ENCODE data around the gene THOC2. TPM values are rescaled to one million over a fixed set of nuclear protein-coding genes. Genes with fewer than 3 reads are reported as not detected.
A peak's percentile ranks its signal among the peaks of the same experiment; 100 is the strongest.
"Not testable (repeated sequence)": the region's sequence is repeated elsewhere in the genome, so short reads cannot be mapped to it uniquely, and the experiment has no call there.

Gene THOC2
- total RNA-seq, 1 donor = 96.7 TPM

DNA sequence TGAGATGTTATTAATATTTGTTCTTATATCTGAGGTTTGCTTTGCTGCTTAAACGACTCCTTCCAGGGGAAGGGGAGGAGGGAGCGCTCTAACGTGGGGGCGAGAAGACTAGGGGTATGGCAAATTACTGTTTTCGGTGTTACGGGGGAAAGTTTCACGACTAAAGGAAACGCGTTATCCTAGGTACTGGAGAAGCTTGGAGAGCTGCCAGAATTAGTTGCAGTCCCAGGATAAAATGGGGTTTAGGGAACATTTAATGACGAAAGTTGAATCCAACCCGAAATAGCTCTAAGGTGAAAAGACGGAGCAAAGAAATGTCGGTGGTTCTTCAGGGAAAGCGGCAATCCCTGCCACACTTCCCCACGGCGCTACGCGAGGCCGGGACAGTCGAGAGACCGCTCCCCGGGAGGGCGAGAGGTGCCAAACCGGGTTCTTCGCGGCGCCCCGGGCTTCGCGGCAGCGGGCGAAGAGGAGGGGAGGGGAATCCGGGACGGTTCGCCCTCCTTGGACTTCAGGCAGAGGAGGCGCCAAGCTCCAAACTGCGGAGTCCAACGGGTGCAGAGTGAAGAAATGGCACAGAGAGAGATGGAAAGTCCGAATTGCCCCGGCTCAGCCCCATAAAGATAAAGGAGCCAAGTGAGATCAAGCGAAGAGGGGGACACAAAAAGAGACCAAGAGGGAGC is 724 bp downstream of the THOC2 start:
- TF ChIP-seq, protein P1, sequence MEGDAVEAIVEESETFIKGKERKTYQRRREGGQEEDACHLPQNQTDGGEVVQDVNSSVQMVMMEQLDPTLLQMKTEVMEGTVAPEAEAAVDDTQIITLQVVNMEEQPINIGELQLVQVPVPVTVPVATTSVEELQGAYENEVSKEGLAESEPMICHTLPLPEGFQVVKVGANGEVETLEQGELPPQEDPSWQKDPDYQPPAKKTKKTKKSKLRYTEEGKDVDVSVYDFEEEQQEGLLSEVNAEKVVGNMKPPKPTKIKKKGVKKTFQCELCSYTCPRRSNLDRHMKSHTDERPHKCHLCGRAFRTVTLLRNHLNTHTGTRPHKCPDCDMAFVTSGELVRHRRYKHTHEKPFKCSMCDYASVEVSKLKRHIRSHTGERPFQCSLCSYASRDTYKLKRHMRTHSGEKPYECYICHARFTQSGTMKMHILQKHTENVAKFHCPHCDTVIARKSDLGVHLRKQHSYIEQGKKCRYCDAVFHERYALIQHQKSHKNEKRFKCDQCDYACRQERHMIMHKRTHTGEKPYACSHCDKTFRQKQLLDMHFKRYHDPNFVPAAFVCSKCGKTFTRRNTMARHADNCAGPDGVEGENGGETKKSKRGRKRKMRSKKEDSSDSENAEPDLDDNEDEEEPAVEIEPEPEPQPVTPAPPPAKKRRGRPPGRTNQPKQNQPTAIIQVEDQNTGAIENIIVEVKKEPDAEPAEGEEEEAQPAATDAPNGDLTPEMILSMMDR (IDR thresholded peaks at IDR 0.05; ENCODE audit: insufficient read depth, low read length) = no peak
- H3K4me3 ChIP-seq (ENCODE audit: low read depth, low read length) = peak overlapping the region; percentile 85
- DNase-seq (ENCODE audit: low read depth) = peak; percentile 43

DNA sequence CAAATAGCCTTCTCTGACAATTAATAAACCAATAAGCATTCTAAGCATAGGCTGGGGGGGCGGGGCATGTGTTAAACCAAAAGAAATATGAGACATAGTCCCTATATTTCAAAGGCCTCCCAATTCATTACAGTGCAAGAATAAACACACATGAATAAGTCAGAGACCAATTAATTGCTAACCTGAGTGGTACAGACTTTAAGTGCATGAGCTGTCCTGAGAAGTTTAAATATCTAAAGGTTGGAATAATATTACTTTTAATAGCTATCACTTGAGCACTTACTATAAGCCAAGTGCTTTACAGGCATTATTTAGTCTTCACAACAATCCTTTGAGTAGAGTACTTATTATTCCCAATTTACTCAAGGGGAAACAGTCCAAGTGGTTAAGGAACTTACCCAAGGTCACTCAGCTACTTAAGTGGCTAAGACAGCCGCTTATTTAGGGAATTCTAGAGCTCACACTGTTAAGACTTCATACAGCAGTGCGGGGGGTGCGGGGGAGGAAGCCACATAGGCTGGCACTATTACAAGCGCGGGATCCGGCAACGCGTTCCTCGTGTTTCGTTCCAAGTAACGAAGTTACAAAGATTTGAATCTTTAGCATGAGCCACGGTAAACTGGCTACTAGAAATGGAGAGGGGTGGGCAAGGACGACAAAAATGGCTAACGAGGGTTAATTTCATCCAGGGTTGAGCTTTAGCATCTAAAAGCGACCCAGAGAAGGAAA is 1.4 kb downstream of the THOC2 start:
- H3K4me3 ChIP-seq (ENCODE audit: low read depth, low read length) = peak overlapping the region; percentile 85
- DNase-seq (ENCODE audit: low read depth) = peak; percentile 19
- TF ChIP-seq, protein P1 (IDR thresholded peaks at IDR 0.05; ENCODE audit: insufficient read depth, low read length) = no peak

DNA sequence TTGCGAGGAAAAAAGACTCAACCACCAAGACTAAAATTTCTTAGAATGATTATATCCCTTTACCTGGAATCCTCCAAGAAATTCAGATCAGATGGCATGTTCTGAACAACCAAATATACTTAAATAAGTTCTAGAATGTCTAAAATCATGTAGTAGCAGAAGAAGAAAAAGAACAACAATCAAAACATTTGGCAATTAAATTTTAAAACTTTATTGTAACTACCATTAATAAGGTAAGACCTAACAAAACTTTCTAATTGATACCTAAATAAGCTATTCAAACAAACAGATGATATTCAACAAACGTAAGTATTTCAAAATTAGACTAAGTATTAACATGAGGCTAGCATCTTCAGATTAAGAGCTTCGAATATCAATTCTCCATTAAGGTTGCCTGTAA is 4.3 kb downstream of the THOC2 start:
- TF ChIP-seq, protein P1 (IDR thresholded peaks at IDR 0.05; ENCODE audit: insufficient read depth, low read length) = no peak
- H3K4me3 ChIP-seq (ENCODE audit: low read depth, low read length) = no peak overlapping the region
- no peak for DNase-seq (ENCODE audit: low read depth)

DNA sequence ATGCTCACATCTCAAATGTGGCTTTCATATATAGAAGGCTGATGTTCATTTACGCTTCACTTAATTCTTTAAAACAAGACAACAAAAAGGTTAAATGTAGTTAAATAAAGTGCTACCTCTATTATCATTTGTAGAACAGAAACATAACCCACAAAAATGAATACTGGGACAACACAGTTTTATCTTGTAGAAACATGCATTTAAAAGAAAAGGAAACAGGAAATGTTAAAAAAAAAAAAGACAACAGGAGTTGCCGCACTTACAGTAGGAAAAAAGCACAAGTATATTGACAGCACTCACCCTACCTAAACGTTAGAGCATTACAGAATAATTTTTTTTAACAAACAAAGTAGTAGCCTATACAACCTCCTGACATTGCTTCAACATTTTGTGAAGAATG is 4.8 kb downstream of the THOC2 start:
- H3K4me3 ChIP-seq (ENCODE audit: low read depth, low read length) = no peak overlapping the region
- TF ChIP-seq, protein P1 (IDR thresholded peaks at IDR 0.05; ENCODE audit: insufficient read depth, low read length) = no peak
- DNase-seq (ENCODE audit: low read depth) = no peak

DNA sequence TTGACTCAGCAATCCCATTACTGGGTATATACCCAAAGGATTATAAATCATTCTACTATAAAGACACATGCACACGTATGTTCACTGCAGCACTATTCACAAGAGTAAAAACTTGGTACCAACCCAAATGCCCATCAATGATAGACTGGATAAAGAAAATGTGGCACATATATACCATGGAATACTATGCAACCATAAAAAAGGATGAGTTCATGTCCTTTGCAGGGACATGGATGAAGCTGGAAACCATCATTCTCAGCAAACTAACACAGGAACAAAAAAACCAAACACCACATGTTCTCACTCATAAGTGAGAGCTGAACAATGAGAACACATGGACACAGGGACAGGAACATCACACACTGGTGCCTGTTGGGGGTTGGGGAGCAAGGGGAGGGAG is 10.7 kb downstream of the THOC2 start:
- not testable (repeated sequence) for DNase-seq (ENCODE audit: low read depth); H3K4me3 ChIP-seq (ENCODE audit: low read depth, low read length)

DNA sequence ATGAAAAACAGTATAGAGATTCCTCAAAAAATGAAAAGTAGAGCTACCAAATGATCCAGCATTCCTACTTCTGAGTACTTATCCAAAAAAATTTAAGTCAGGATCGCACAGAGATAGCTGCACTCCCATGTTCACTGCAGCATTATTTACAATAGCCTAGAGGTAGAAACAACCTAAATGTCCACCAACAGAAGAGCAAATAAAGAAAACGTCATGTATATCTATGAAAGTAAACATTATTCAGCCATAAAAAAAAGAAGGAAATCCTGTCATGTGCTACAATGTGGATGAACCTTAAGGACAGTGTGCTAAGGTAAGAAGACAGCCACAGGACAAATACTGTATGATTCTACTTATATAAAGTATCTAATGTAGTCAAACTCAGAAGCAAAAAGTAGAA is 12.4 kb downstream of the THOC2 start:
- H3K4me3 ChIP-seq (ENCODE audit: low read depth, low read length) = no peak overlapping the region
- TF ChIP-seq, protein P1 (IDR thresholded peaks at IDR 0.05; ENCODE audit: insufficient read depth, low read length) = no peak
- DNase-seq (ENCODE audit: low read depth) = no peak

DNA sequence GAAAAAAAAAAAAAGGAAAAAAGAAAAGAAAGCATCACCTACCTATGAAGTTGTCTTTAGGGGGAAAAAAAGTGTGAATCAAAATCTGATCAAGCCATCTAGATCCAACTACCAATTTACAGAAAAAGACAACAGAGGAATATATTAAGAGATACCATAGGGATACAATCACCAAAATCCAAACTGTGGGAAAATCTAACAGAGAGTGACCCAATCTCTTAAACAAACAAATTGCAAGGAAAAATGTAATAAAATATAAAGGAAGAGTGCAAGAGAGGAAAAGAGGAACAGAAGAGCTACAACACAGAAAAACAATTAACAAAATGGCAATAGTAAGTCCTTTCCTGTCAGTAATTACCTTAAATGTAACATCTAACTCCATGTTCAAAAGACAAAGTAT is 19.0 kb downstream of the THOC2 start:
- TF ChIP-seq, protein P1 (IDR thresholded peaks at IDR 0.05; ENCODE audit: insufficient read depth, low read length) = no peak
- DNase-seq (ENCODE audit: low read depth) = no peak
- H3K4me3 ChIP-seq (ENCODE audit: low read depth, low read length) = no peak overlapping the region
